H9 (cell line): ENCODE results near the gene STAP2. TPM values are rescaled to one million over a fixed set of nuclear protein-coding genes. Genes with fewer than 3 reads are reported as not detected.

Experiments used
- DNase-seq: peaks from one replicate; pipeline ENCODE4 v3.0.0-alpha.2; 2017
- H2AFZ ChIP-seq: one replicate; pipeline ENCODE4 v1.6.1; 2013; ENCODE audit warnings: mild to moderate bottlenecking, low read length, control low read depth, moderate library complexity
- H2AK5ac ChIP-seq: 2 replicates; pipeline ENCODE4 v1.6.1; 2013; ENCODE audit warnings: low read length, control low read depth, mixed read lengths; ENCODE audit not compliant: insufficient read length
- H2BK120ac ChIP-seq: one replicate; pipeline ENCODE4 v1.6.1; 2013; ENCODE audit warnings: low read depth, mild to moderate bottlenecking, low read length, control low read depth, inconsistent platforms; ENCODE audit not compliant: poor library complexity, severe bottlenecking
- H2BK12ac ChIP-seq: 2 replicates; pipeline ENCODE4 v1.6.1; 2013; ENCODE audit warnings: low read length, control low read depth, mixed read lengths, low read depth; ENCODE audit not compliant: insufficient read length
- H2BK15ac ChIP-seq: 2 replicates; pipeline ENCODE4 v1.6.1; 2013; ENCODE audit warnings: low read depth, low read length, control low read depth
- H2BK20ac ChIP-seq: one replicate; pipeline ENCODE4 v1.6.1; 2013; ENCODE audit warnings: low read depth, mild to moderate bottlenecking, low read length, control low read depth, inconsistent platforms; ENCODE audit not compliant: poor library complexity, severe bottlenecking
- H2BK5ac ChIP-seq: 2 replicates; pipeline ENCODE4 v1.6.1; 2013; ENCODE audit warnings: low read length, control low read depth, mixed read lengths; ENCODE audit not compliant: insufficient read length
- H3K14ac ChIP-seq: 2 replicates; pipeline ENCODE4 v1.6.1; 2013; ENCODE audit warnings: low read length, control low read depth; ENCODE audit not compliant: insufficient read depth
- H3K18ac ChIP-seq: 2 replicates; pipeline ENCODE4 v1.6.1; 2013; ENCODE audit warnings: low read depth, mild to moderate bottlenecking, mixed read lengths, low read length, control low read depth; ENCODE audit not compliant: insufficient read length
- H3K23ac ChIP-seq: 2 replicates; pipeline ENCODE4 v1.6.1; 2013; ENCODE audit warnings: low read length, control low read depth, mixed read lengths, low read depth; ENCODE audit not compliant: insufficient read length
- H3K23me2 ChIP-seq: 2 replicates; pipeline ENCODE4 v1.6.1; 2013; ENCODE audit warnings: low read depth, mild to moderate bottlenecking, mixed read lengths, low read length, control low read depth; ENCODE audit not compliant: insufficient read length, poor library complexity, severe bottlenecking
- H3K27ac ChIP-seq: 2 replicates; pipeline ENCODE4 v1.5.1; 2013; ENCODE audit warnings: low read length, control low read depth, mixed read lengths, low read depth; ENCODE audit not compliant: insufficient read length
- H3K27me3 ChIP-seq: 2 replicates; pipeline ENCODE4 v1.6.1; 2013; ENCODE audit warnings: low read length, control low read depth, inconsistent platforms; ENCODE audit not compliant: insufficient read depth
- H3K4ac ChIP-seq: 2 replicates; pipeline ENCODE4 v1.6.1; 2013; ENCODE audit warnings: low read depth, mild to moderate bottlenecking, control low read depth, inconsistent platforms, low read length, moderate library complexity
- H3K4me1 ChIP-seq: 2 replicates; pipeline ENCODE4 v1.6.1; 2013; ENCODE audit warnings: low read length, control low read depth, inconsistent platforms; ENCODE audit not compliant: insufficient read depth
- H3K4me2 ChIP-seq: 2 replicates; pipeline ENCODE4 v1.6.1; 2013; ENCODE audit warnings: low read length, control low read depth, mixed read lengths; ENCODE audit not compliant: insufficient read length, insufficient read depth
- H3K56ac ChIP-seq: 2 replicates; pipeline ENCODE4 v1.6.1; 2013; ENCODE audit warnings: low read depth, mild to moderate bottlenecking, mixed read lengths, low read length, control low read depth; ENCODE audit not compliant: insufficient read length
- H3K79me1 ChIP-seq: 2 replicates; pipeline ENCODE4 v1.6.1; 2013; ENCODE audit warnings: low read depth, mild to moderate bottlenecking, moderate library complexity, low read length, control low read depth, inconsistent platforms; ENCODE audit not compliant: insufficient read depth, poor library complexity, severe bottlenecking
- H3K79me2 ChIP-seq: 2 replicates; pipeline ENCODE4 v1.6.1; 2013; ENCODE audit warnings: low read length, control low read depth, inconsistent platforms; ENCODE audit not compliant: insufficient read depth
- H3K9ac ChIP-seq: 2 replicates; pipeline ENCODE4 v1.6.1; 2013; ENCODE audit warnings: low read length, control low read depth, mixed read lengths; ENCODE audit not compliant: insufficient read length; ENCODE audit errors: extremely low read depth
- H3K9me3 ChIP-seq: one replicate; pipeline ENCODE4 v1.6.1; 2013; ENCODE audit warnings: low read depth, low read length, inconsistent platforms; ENCODE audit not compliant: control insufficient read depth
- H3T11ph ChIP-seq: one replicate; pipeline ENCODE4 v1.6.1; 2013; ENCODE audit warnings: mild to moderate bottlenecking, low read length, control low read depth, inconsistent platforms
- H4K20me1 ChIP-seq: one replicate; pipeline ENCODE4 v1.6.1; 2013; ENCODE audit not compliant: control insufficient read depth, insufficient read length, insufficient read depth
- H4K5ac ChIP-seq: 2 replicates; pipeline ENCODE4 v1.6.1; 2013; ENCODE audit warnings: low read depth, mild to moderate bottlenecking, mixed read lengths, low read length, control low read depth; ENCODE audit not compliant: insufficient read length
- H4K8ac ChIP-seq: replicated peaks from 2 replicates; pipeline ENCODE4 v1.6.1; 2013; ENCODE audit warnings: low read length, control low read depth, mixed read lengths, low read depth; ENCODE audit not compliant: insufficient read length
- H4K91ac ChIP-seq: 2 replicates; pipeline ENCODE4 v1.6.1; 2013; ENCODE audit warnings: low read depth, mild to moderate bottlenecking, moderate library complexity, mixed read lengths, low read length, control low read depth; ENCODE audit not compliant: insufficient read length
- H3K27ac Mint-ChIP-seq, 3 experiments: 2 replicates in 2 of 3; 3 replicates in 1 of 3; pipeline ENCODE4 v1.8.0; 2020 to 2021; ENCODE audit warnings: mixed read lengths in 3 of 3, mild to moderate bottlenecking in 1 of 3, moderate library complexity in 1 of 3
- H3K27me3 Mint-ChIP-seq: 2 replicates; pipeline ENCODE4 v1.8.0; 2021; ENCODE audit warnings: low read depth, mild to moderate bottlenecking, moderate library complexity, mixed read lengths
- H3K36me3 Mint-ChIP-seq, 3 experiments: 2 replicates in 2 of 3; 3 replicates in 1 of 3; pipeline ENCODE4 v1.8.0; 2020 to 2021; ENCODE audit warnings: low read depth in 3 of 3, mixed read lengths in 3 of 3; ENCODE audit not compliant: insufficient read depth in 1 of 3
- H3K4me1 Mint-ChIP-seq, 2 experiments: 2 replicates each; pipeline ENCODE4 v1.8.0; 2020; ENCODE audit warnings: mixed read lengths in 2 of 2
- H3K4me3 Mint-ChIP-seq, 2 experiments: 2 replicates in 1 of 2; 3 replicates in 1 of 2; pipeline ENCODE4 v1.8.0; 2020 to 2021; ENCODE audit warnings: mild to moderate bottlenecking in 2 of 2, mixed read lengths in 2 of 2, moderate library complexity in 1 of 2
- H3K9me3 Mint-ChIP-seq, 2 experiments: 2 replicates in 1 of 2; 3 replicates in 1 of 2; pipeline ENCODE4 v1.8.0; 2020; ENCODE audit warnings: mild to moderate bottlenecking in 2 of 2, mixed read lengths in 2 of 2, moderate library complexity in 1 of 2
- CTCF ChIP-seq: fragments of 200-600 bp; sonication (generic); conservative IDR thresholded peaks from 3 replicates; pipeline ENCODE4 v1.8.0; 2021; ENCODE audit warnings: antibody characterized with exemption, mild to moderate bottlenecking
- WGBS: extraction: QIAGEN DNeasy Blood & Tissue Kit; methylation state at CpG from one replicate; pipeline ENCODE4 v1.1.7; 2013; ENCODE audit warnings: missing lambda C conversion rate, low lambda C conversion rate, mixed read lengths; ENCODE audit not compliant: insufficient read length; ENCODE audit errors: extremely low coverage; 5-methylcytosine and 5-hydroxymethylcytosine counted together
- total RNA-seq: library from RNA; stranded (reverse); gene quantifications from 2 replicates; pipeline ENCODE4 v1.2.1, GENCODE V29; 2021

The STAP2 gene
- total RNA-seq, 1 experiment from 2014 or later: 20.2 TPM

GRCh38 chr19:4291184-4291732 is 47.4 kb downstream of the STAP2 start:
- no peak overlapping the region for H2BK120ac ChIP-seq
- DNase-seq: no peak
- H3K18ac ChIP-seq: no peak overlapping the region
- H2BK20ac ChIP-seq: no peak overlapping the region
- H4K8ac ChIP-seq: no peak overlapping the region
- H3K9me3 ChIP-seq: no peaks in the 10 kb centered on the region
- H3K4me2 ChIP-seq: no peak overlapping the region
- no peak overlapping the region for H3K23ac ChIP-seq
- no peak overlapping the region for H4K5ac ChIP-seq
- no peak overlapping the region for H3K4ac ChIP-seq
- H3T11ph ChIP-seq: no peak overlapping the region
- no peak overlapping the region for H2BK12ac ChIP-seq
- Mint-ChIP-seq H3K27ac (no peak overlapping the region), H3K27me3 (peaks cover 19% of the 10 kb centered on the region), H3K36me3 (no peaks in the 10 kb centered on the region), H3K4me1 (peaks cover 5 to 15% of the 10 kb centered on the region in 2 experiments), H3K4me3 (no peak overlapping the region), H3K9me3 (no peaks in the 10 kb centered on the region; a peak in 1 of 5 replicates)
- no peak overlapping the region for H3K9ac ChIP-seq
- no peak overlapping the region for H2AFZ ChIP-seq
- H3K79me2 ChIP-seq: no peaks in the 10 kb centered on the region
- no peak overlapping the region for H2BK15ac ChIP-seq
- no peaks in the 10 kb centered on the region for H3K23me2 ChIP-seq
- no CpG with 5 or more reads among the region's 8 CpGs for WGBS
- H3K4me1 ChIP-seq: no peaks in the 10 kb centered on the region
- no peaks in the 10 kb centered on the region for H3K27me3 ChIP-seq
- H3K79me1 ChIP-seq: no peaks in the 10 kb centered on the region
- H3K14ac ChIP-seq: no peak overlapping the region; the same call in 1 of the 2 replicates
- H2BK5ac ChIP-seq: no peak overlapping the region
- no peaks in the 10 kb centered on the region for H4K20me1 ChIP-seq
- no peak overlapping the region for H3K56ac ChIP-seq
- H2AK5ac ChIP-seq: no peak overlapping the region
- no peak for TF ChIP-seq CTCF
- no peak overlapping the region for H3K27ac ChIP-seq
- no peak overlapping the region for H4K91ac ChIP-seq
